Astrocyte (in vitro differentiated cells and primary cell): ENCODE measurements around the gene RTL10. TPM values are rescaled to one million over a fixed set of nuclear protein-coding genes. Genes with fewer than 3 reads are reported as not detected.

Experiments
- DNase-seq: peaks from one replicate; pipeline ENCODE4 v3.0.0-alpha.2; 2010; ENCODE audit warnings: low read depth
- FAIRE-seq: peaks from 2 replicates; lab custom pipeline; 2011; peaks lifted over from hg19 to GRCh38; lab: Jason Lieb, UNC
- H2AFZ ChIP-seq: 2 replicates; pipeline ENCODE4 v1.6.0; 2012; ENCODE audit warnings: low read depth, low read length, inconsistent platforms
- H3K27ac ChIP-seq: 2 replicates; pipeline ENCODE4 v1.5.1; 2011; ENCODE audit warnings: low read depth, low read length, inconsistent platforms
- H3K27me3 ChIP-seq: 2 replicates; pipeline ENCODE4 v1.6.0; 2011; ENCODE audit warnings: low read length, inconsistent platforms; ENCODE audit not compliant: insufficient read depth
- H3K36me3 ChIP-seq: 2 replicates; pipeline ENCODE4 v1.5.1; 2011; ENCODE audit warnings: low read length, inconsistent platforms; ENCODE audit not compliant: insufficient read depth
- H3K4me1 ChIP-seq: 2 replicates; pipeline ENCODE4 v1.5.1; 2011; ENCODE audit warnings: low read length, inconsistent platforms; ENCODE audit not compliant: insufficient read depth
- H3K4me2 ChIP-seq: 2 replicates; pipeline ENCODE4 v1.6.0; 2012; ENCODE audit warnings: low read length, inconsistent platforms
- H3K4me3 ChIP-seq: 2 replicates; pipeline ENCODE4 v1.5.1; 2011; ENCODE audit warnings: low read depth, mild to moderate bottlenecking, low read length, inconsistent platforms; ENCODE audit not compliant: insufficient read depth
- H3K79me2 ChIP-seq: 2 replicates; pipeline ENCODE4 v1.6.0; 2012; ENCODE audit warnings: mild to moderate bottlenecking, low read length, inconsistent platforms; ENCODE audit not compliant: insufficient read depth
- H3K9ac ChIP-seq: 2 replicates; pipeline ENCODE4 v1.6.0; 2012; ENCODE audit warnings: mild to moderate bottlenecking, low read length, inconsistent platforms
- H3K9me3 ChIP-seq: 2 replicates; pipeline ENCODE4 v1.5.1; 2012; ENCODE audit warnings: low read depth, mild to moderate bottlenecking, low read length, inconsistent platforms; ENCODE audit not compliant: insufficient read depth
- H4K20me1 ChIP-seq: 2 replicates; pipeline ENCODE4 v1.6.0; 2012; ENCODE audit warnings: low read length, inconsistent platforms; ENCODE audit not compliant: insufficient read depth
- H3K27ac Mint-ChIP-seq: one replicate; pipeline ENCODE4 v1.8.0; 2021; ENCODE audit warnings: mild to moderate bottlenecking, mixed read lengths; ENCODE audit not compliant: unreplicated experiment
- H3K27me3 Mint-ChIP-seq: one replicate; pipeline ENCODE4 v1.8.0; 2021; ENCODE audit warnings: low read depth, mixed read lengths; ENCODE audit not compliant: unreplicated experiment
- H3K36me3 Mint-ChIP-seq: one replicate; pipeline ENCODE4 v1.8.0; 2021; ENCODE audit warnings: low read depth, mixed read lengths; ENCODE audit not compliant: unreplicated experiment
- H3K4me1 Mint-ChIP-seq: one replicate; pipeline ENCODE4 v1.8.0; 2021; ENCODE audit warnings: low read depth, mixed read lengths; ENCODE audit not compliant: unreplicated experiment
- H3K4me3 Mint-ChIP-seq: one replicate; pipeline ENCODE4 v1.8.0; 2021; ENCODE audit warnings: mild to moderate bottlenecking, moderate library complexity, mixed read lengths; ENCODE audit not compliant: unreplicated experiment
- H3K9me3 Mint-ChIP-seq: one replicate; pipeline ENCODE4 v1.8.0; 2021; ENCODE audit warnings: mild to moderate bottlenecking, mixed read lengths; ENCODE audit not compliant: unreplicated experiment
- CTCF ChIP-seq: IDR thresholded peaks from 2 replicates; pipeline ENCODE4 v1.5.1; 2011; ENCODE audit warnings: low read depth, mild to moderate bottlenecking, inconsistent platforms, low read length, moderate library complexity; ENCODE audit not compliant: insufficient read depth
- EZH2 ChIP-seq: IDR thresholded peaks from 2 replicates; pipeline ENCODE4 v1.6.1; 2012; ENCODE audit warnings: mild to moderate bottlenecking, low read length, inconsistent platforms; ENCODE audit not compliant: insufficient read depth
- total RNA-seq: library from RNA; stranded (reverse); gene quantifications from 2 replicates; pipeline ENCODE4 v1.2.1, GENCODE V29; 2021

The RTL10 gene
- total RNA-seq, 1 donor from 2014 or later = 43.0 TPM

DNA sequence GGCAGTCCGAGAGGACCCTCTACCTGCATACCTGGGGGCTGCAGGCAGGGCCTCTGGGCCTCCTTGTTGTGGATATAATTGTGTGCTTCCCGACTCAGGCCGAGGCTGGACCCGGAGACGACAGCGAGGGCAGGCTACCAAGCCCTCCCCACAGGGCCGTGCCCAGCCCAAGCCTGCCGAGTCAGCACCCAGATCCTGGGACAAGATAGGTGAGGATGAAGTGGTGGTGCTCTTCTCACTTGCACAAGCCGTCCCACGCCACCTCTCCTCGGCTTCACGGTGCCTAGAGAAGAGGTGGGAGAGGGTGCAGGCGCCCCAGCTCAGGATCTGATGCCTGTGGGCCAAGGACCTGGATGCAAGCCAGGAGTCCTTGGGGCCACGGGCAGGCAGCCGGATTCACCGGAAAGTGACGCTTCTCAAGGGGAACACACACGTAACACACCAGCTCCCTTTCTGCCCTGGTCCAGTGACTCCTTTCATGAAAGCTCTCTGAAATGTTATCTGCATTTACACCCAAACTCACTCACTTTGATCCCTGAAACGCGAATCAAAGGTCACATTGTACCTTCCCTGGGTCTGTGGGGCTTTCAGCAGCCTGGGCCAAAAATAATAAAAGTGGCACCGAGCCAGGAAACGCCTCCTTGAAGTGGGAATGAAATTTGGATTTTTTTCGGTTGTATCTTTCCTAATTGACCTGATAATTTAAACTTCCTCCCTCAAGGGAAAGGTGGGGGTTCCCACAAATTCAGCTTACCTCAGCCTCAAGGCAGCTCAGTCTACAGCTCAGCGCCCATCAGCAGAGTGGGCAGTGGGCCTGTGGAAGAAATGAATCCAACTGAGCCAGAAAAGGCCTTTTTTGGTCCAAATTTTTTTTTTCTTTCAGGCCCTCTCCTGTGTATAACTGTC lies 1.1 kb upstream of the RTL10 start:
- Histone ChIP-seq H4K20me1 (peaks cover 35% of the 10 kb centered on the region), H3K9me3 (no peaks in the 10 kb centered on the region), H2AFZ (peak overlapping the region; percentile 84), H3K4me1 (peaks cover 29% of the 10 kb centered on the region), H3K27ac (peak overlapping the region; percentile 74), H3K4me3 (peak overlapping the region; percentile 78), H3K79me2 (peaks cover 56% of the 10 kb centered on the region), H3K9ac (peak overlapping the region; percentile 84), H3K4me2 (peak overlapping the region; percentile 98), H3K36me3 (peaks cover 2% of the 10 kb centered on the region), H3K27me3 (no peaks in the 10 kb centered on the region)
- FAIRE-seq (no peak), DNase-seq (peak; percentile 29)
- H3K4me1 Mint-ChIP-seq = peaks cover 23% of the 10 kb centered on the region
- TF ChIP-seq CTCF = no peak
- TF ChIP-seq EZH2 = no peak
- peaks cover 17% of the 10 kb centered on the region for H3K36me3 Mint-ChIP-seq
- H3K4me3 Mint-ChIP-seq = peak overlapping the region; percentile 96
- H3K27me3 Mint-ChIP-seq = no peaks in the 10 kb centered on the region
- peak overlapping the region; percentile 62 for H3K27ac Mint-ChIP-seq
- no peaks in the 10 kb centered on the region for H3K9me3 Mint-ChIP-seq

DNA sequence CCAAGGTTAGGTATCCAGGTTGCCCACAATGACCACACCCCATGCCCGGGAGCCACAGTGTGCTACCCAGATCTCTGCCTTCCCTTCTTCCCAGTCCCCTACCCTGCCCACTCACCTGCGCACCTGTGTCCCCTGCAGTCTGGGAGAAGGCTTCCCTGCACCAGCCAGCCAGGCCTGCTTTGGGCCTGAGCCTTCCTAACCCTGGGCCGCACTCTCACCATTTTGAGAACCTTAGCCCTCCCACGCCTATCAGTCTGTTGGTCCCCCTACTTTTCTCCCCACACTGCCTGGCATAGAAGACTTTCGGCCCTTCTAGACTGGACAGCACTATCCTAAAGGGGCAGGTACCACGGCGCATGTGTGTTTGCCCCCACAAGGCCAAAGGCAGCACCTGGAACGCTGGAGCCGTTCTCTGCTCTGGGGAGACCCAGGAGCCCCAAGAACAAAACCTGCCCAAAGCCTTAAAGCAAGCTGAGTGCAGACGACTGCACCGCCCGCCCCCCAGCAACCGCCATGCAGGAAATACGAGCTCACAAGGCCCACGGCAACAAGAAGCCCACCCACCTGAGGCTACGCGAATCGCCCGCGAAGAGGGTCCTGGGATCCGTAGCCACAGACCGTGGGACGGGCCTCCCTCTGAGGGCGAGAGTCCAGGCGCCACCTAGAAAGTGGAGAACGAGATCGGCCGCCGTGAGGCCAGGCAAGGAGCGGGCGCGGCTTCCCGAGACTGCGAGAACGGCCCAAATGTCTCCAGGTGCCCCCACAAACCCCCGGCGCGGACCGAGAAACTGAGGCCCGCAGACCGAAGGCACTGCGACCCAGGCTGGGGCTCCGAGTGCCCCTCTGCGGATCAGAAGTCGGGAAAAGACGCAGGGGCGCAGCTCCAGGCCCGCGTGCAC lies 546 bp downstream of the RTL10 start:
- TF ChIP-seq EZH2 (no peak), CTCF (no peak)
- peak overlapping the region; percentile 63 for H2AFZ ChIP-seq
- H3K36me3 ChIP-seq = peaks cover 5% of the 10 kb centered on the region
- H4K20me1 ChIP-seq = peaks cover 50% of the 10 kb centered on the region
- no peaks in the 10 kb centered on the region for H3K9me3 ChIP-seq
- H3K4me2 ChIP-seq = peak overlapping the region; percentile 98
- H3K79me2 ChIP-seq = peaks cover 69% of the 10 kb centered on the region
- peaks cover 33% of the 10 kb centered on the region for H3K4me1 ChIP-seq
- H3K27ac Mint-ChIP-seq = peak overlapping the region; percentile 90
- peak overlapping the region; percentile 78 for H3K4me3 ChIP-seq
- H3K27me3 ChIP-seq = no peaks in the 10 kb centered on the region
- H3K36me3 Mint-ChIP-seq = peaks cover 24% of the 10 kb centered on the region
- peaks cover 34% of the 10 kb centered on the region for H3K4me1 Mint-ChIP-seq
- H3K27ac ChIP-seq = peak overlapping the region; percentile 63
- no peaks in the 10 kb centered on the region for H3K27me3 Mint-ChIP-seq
- peak overlapping the region; percentile 96 for H3K4me3 Mint-ChIP-seq
- FAIRE-seq (no peak), DNase-seq (no peak)
- H3K9me3 Mint-ChIP-seq = no peaks in the 10 kb centered on the region
- peak overlapping the region; percentile 84 for H3K9ac ChIP-seq
